ENCODE data around the gene USB1.

DNA sequence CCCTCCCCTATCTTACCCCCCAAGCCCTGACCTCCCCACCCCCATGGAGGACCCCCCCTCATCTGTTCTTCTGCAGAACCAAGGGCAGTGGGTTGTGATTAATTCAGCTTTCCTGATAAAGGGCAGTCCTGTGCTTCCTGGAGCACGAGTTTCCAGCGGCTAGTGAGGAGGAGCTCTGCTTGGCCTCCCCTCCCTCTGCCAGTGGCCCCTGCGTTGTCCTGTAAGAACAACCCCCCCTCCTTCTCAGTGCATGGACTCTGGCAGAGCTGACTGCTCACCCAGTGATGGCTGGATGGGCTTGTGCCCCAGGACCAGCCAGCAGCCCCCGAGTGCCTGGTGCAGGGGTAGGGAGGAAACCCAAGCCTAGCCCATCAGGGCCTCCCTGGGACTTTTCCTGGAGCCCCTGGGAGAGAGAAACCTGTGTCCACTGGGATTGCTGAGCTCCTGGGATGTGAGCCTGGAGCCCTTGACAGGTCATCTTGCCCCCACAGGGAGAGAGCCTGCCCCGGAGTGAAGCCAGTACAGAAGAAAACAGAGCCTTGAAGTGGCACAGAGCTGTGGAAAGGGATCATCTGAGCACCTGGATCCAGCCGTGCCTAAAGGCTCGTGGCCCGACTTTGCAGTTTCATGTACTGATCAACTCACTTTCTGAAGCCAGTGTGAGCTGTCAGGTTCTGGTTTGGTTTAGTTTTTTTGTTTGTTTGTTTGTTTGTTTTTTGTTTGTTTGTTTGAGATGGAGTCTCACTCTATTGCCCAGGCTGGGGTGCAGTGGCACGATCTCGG, 50.8 kb downstream of the USB1 start:
- TF ChIP-seq, protein P1, sequence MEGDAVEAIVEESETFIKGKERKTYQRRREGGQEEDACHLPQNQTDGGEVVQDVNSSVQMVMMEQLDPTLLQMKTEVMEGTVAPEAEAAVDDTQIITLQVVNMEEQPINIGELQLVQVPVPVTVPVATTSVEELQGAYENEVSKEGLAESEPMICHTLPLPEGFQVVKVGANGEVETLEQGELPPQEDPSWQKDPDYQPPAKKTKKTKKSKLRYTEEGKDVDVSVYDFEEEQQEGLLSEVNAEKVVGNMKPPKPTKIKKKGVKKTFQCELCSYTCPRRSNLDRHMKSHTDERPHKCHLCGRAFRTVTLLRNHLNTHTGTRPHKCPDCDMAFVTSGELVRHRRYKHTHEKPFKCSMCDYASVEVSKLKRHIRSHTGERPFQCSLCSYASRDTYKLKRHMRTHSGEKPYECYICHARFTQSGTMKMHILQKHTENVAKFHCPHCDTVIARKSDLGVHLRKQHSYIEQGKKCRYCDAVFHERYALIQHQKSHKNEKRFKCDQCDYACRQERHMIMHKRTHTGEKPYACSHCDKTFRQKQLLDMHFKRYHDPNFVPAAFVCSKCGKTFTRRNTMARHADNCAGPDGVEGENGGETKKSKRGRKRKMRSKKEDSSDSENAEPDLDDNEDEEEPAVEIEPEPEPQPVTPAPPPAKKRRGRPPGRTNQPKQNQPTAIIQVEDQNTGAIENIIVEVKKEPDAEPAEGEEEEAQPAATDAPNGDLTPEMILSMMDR (IDR thresholded peaks at IDR 0.05): no peak
- TF ChIP-seq POLR2A (IDR thresholded peaks at IDR 0.05): no peak

Data from thyroid gland (tissue), 4 donors.